C4-2B (cell line): Measurements from ENCODE around the gene SERPINB1.

Experiments used
- H3K27ac ChIP-seq: fragments of 450-650 bp; 2 replicates; pipeline ENCODE4 v1.5.1; 2017
- CTCF ChIP-seq: fragments of 450-650 bp; conservative IDR thresholded peaks from 2 replicates; pipeline ENCODE4 v1.5.1; 2017; ENCODE audit warnings: mild to moderate bottlenecking
- ZFX ChIP-seq: fragments of 450-650 bp; IDR thresholded peaks from 2 replicates; pipeline ENCODE4 v1.6.1; 2017

SERPINB1 gene

GRCh38 chr6:2829253-2829652 lies 12.4 kb downstream of the SERPINB1 start:
- no peak overlapping the region for H3K27ac ChIP-seq
- TF ChIP-seq ZFX (no peak), CTCF (no peak)

- TF ChIP-seq CTCF (no peak), ZFX (no peak)
- no peak overlapping the region for H3K27ac ChIP-seq
Observed at GRCh38 chr6:2828629-2829028, 13.0 kb downstream of the SERPINB1 start.

- no peak overlapping the region for H3K27ac ChIP-seq
- TF ChIP-seq ZFX (no peak), CTCF (no peak)
Observed at GRCh38 chr6:2827142-2827541, 14.5 kb downstream of the SERPINB1 start.

- TF ChIP-seq CTCF (no peak), ZFX (no peak)
- H3K27ac ChIP-seq, result no peak overlapping the region
Observed at GRCh38 chr6:2826131-2826530, 15.5 kb downstream of the SERPINB1 start.

GRCh38 chr6:2823104-2823850 lies 18.4 kb downstream of the SERPINB1 start:
- H3K27ac ChIP-seq, result no peak overlapping the region
- TF ChIP-seq ZFX (no peak), CTCF (no peak)

GRCh38 chr6:2821554-2821953 lies 20.1 kb downstream of the SERPINB1 start:
- no peak overlapping the region for H3K27ac ChIP-seq

GRCh38 chr6:2820415-2820814 lies 21.2 kb downstream of the SERPINB1 start:
- no peak overlapping the region for H3K27ac ChIP-seq

More at GRCh38 chr6:2821554-2821953, 20.1 kb downstream of the SERPINB1 start:
- TF ChIP-seq CTCF (no peak), ZFX (no peak)

More at GRCh38 chr6:2820415-2820814, 21.2 kb downstream of the SERPINB1 start:
- TF ChIP-seq ZFX, result no peak
- no peak for TF ChIP-seq CTCF
